CD14-positive monocyte (primary cell): ENCODE data around the gene MYRF. TPM values are rescaled to one million over a fixed set of nuclear protein-coding genes. Genes with fewer than 3 reads are reported as not detected.

ENCODE experiments used
- DNase-seq, 3 donors: peaks; one replicate each; pipeline ENCODE4 v3.0.0-alpha.2; 2011 to 2022
- H2AFZ ChIP-seq: 2 replicates; pipeline ENCODE4 v1.6.0; 2012; ENCODE audit warnings: mild to moderate bottlenecking, low read depth, low read length, inconsistent platforms; ENCODE audit not compliant: insufficient read depth, poor library complexity, severe bottlenecking
- H3K27ac ChIP-seq, 2 donors: 1 replicate in 1 of 2; 2 replicates in 1 of 2; pipeline ENCODE4 v1.5.1; 2012 to 2013; ENCODE audit warnings: low read length in 2 of 2, control low read depth in 1 of 2, inconsistent platforms in 1 of 2, low read depth in 1 of 2, mild to moderate bottlenecking in 1 of 2
- H3K27me3 ChIP-seq, 2 donors: one replicate each; pipeline versions ENCODE4 v1.6.0 to v1.6.1; 2011 to 2013; ENCODE audit warnings: low read length in 2 of 2; ENCODE audit not compliant: control insufficient read depth in 2 of 2, insufficient read depth in 2 of 2
- H3K36me3 ChIP-seq, 2 donors: replicated peaks in 1 of 2; 1 replicate in 1 of 2; 2 replicates in 1 of 2; pipeline versions ENCODE4 v1.5.1 to v1.6.1; 2012 to 2013; ENCODE audit warnings: low read length in 2 of 2, control low read depth in 1 of 2, inconsistent platforms in 1 of 2, mild to moderate bottlenecking in 1 of 2; ENCODE audit not compliant: insufficient read depth in 2 of 2, control insufficient read depth in 1 of 2
- H3K4me1 ChIP-seq, 2 donors: 1 replicate in 1 of 2; 2 replicates in 1 of 2; pipeline versions ENCODE4 v1.5.1 to v1.6.1; 2012 to 2013; ENCODE audit warnings: low read length in 2 of 2, control low read depth in 1 of 2, inconsistent platforms in 1 of 2, mild to moderate bottlenecking in 1 of 2, moderate library complexity in 1 of 2; ENCODE audit not compliant: insufficient read depth in 2 of 2, control insufficient read depth in 1 of 2
- H3K4me2 ChIP-seq: replicated peaks from 2 replicates; pipeline ENCODE3; 2012; ENCODE audit warnings: low read length, moderate library complexity, mild to moderate bottlenecking; ENCODE audit not compliant: poor library complexity, severe bottlenecking; ENCODE audit errors: extremely low read depth
- H3K4me3 ChIP-seq, 3 experiments: fragments of 200-600 bp in 1 of 3; sonication (generic) in 1 of 3; replicated peaks in 1 of 3; 1 replicate in 2 of 3; 2 replicates in 1 of 3; pipeline ENCODE4 v1.5.1; 2011 to 2013; ENCODE audit warnings: low read length in 3 of 3, mild to moderate bottlenecking in 3 of 3, control low read depth in 2 of 3, low read depth in 2 of 3, inconsistent platforms in 1 of 3, moderate library complexity in 1 of 3
- H3K79me2 ChIP-seq: 2 replicates; pipeline ENCODE4 v1.6.0; 2012; ENCODE audit warnings: mild to moderate bottlenecking, control low read depth, inconsistent platforms, low read length, moderate library complexity; ENCODE audit not compliant: insufficient read depth
- H3K9ac ChIP-seq: 2 replicates; pipeline ENCODE4 v1.6.0; 2017; ENCODE audit warnings: low read length, mild to moderate bottlenecking; ENCODE audit not compliant: insufficient read depth, poor library complexity, severe bottlenecking
- H3K9me3 ChIP-seq, 2 donors: replicated peaks in 1 of 2; 1 replicate in 1 of 2; 2 replicates in 1 of 2; pipeline versions ENCODE4 v1.5.1 to v1.6.1; 2012 to 2013; ENCODE audit warnings: low read length in 2 of 2, control low read depth in 1 of 2; ENCODE audit not compliant: control insufficient read depth in 1 of 2, insufficient read depth in 1 of 2
- H4K20me1 ChIP-seq: 2 replicates; pipeline ENCODE4 v1.6.0; 2012; ENCODE audit warnings: mild to moderate bottlenecking, low read length, control low read depth, moderate library complexity; ENCODE audit not compliant: insufficient read depth
- H3K27ac Mint-ChIP-seq, 7 donors: one replicate each; pipeline ENCODE4 v1.8.0; 2020; ENCODE audit warnings: mild to moderate bottlenecking in 7 of 7, mixed read lengths in 7 of 7, moderate library complexity in 6 of 7, inconsistent platforms in 2 of 7
- H3K27me3 Mint-ChIP-seq, 3 donors: one replicate each; pipeline ENCODE4 v1.8.0; 2021 to 2022; ENCODE audit warnings: low read depth in 3 of 3, mild to moderate bottlenecking in 3 of 3, mixed read lengths in 3 of 3, moderate library complexity in 3 of 3, inconsistent platforms in 1 of 3
- H3K36me3 Mint-ChIP-seq, 2 donors: one replicate each; pipeline ENCODE4 v1.8.0; 2020; ENCODE audit warnings: mixed read lengths in 2 of 2, inconsistent platforms in 1 of 2, mild to moderate bottlenecking in 1 of 2
- H3K4me1 Mint-ChIP-seq: one replicate; pipeline ENCODE4 v1.8.0; 2020; ENCODE audit warnings: mild to moderate bottlenecking, mixed read lengths
- H3K4me3 Mint-ChIP-seq, 2 donors: one replicate each; pipeline ENCODE4 v1.8.0; 2020; ENCODE audit warnings: mild to moderate bottlenecking in 2 of 2, mixed read lengths in 2 of 2, moderate library complexity in 1 of 2
- H3K9me3 Mint-ChIP-seq, 7 donors: one replicate each; pipeline ENCODE4 v1.8.0; 2020 to 2022; ENCODE audit warnings: mixed read lengths in 7 of 7, mild to moderate bottlenecking in 6 of 7, moderate library complexity in 6 of 7, inconsistent platforms in 2 of 7
- CTCF ChIP-seq: fragments of 200-600 bp; IDR thresholded peaks from one replicate; pipeline ENCODE4 v1.8.0; 2022; ENCODE audit warnings: antibody characterized with exemption, mild to moderate bottlenecking
- WGBS: methylation state at CpG from one replicate; pipeline ENCODE4 v1.1.5; 2013; ENCODE audit warnings: missing lambda C conversion rate; ENCODE audit not compliant: insufficient coverage; 5-methylcytosine and 5-hydroxymethylcytosine counted together
- intact Hi-C, 2 donors: fragments of 100-400 bp; cut with micrococcal nuclease; formaldehyde crosslinking; loops; one replicate each; pipeline versions ENCODE4 v1.15.0 to v1.15.1; 2023
- polyA plus RNA-seq, 3 donors: library from polyadenylated mRNA; depleted of rRNA in 1 of 3; unstranded in 2 of 3; stranded (reverse) in 1 of 3; fragments of 300-500 nt in 2 of 3; fragments of >200 nt in 1 of 3; fragmentation: Illumina TruSeq in 2 of 3; gene quantifications; 1 replicate in 2 of 3; 2 replicates in 1 of 3; pipeline ENCODE4 v1.2.3, GENCODE V29; 2012 to 2021

Gene MYRF
- polyA plus RNA-seq, 3 donors: 0.18 to 0.19 TPM; not detected in 1

GRCh38 chr11:61732705-61733104, 19.7 kb upstream of the MYRF start:
- intact Hi-C loops: loop anchor here (1.0 to 2.0 kb wide), 2 partner anchors 52 kb away; partner anchors contain the start of gene DAGLA (in 2 of the 2)
- peaks cover 0 to 2% (median 0%) of the 10 kb centered on the region in 7 donors for H3K9me3 Mint-ChIP-seq

More at GRCh38 chr11:61732705-61733104, 19.7 kb upstream of the MYRF start:
- peaks cover 37% of the 10 kb centered on the region in 2 donors for H3K36me3 Mint-ChIP-seq
- Histone ChIP-seq H3K4me1 (peaks cover 0 to 5% of the 10 kb centered on the region in 2 donors), H4K20me1 (no peaks in the 10 kb centered on the region), H2AFZ (no peak overlapping the region), H3K9ac (no peak overlapping the region), H3K36me3 (peaks cover 14 to 48% of the 10 kb centered on the region in 2 donors), H3K4me3 (no peak overlapping the region), H3K27ac (peak overlapping the region in 1 of 2 donors; percentile 76), H3K27me3 (no peaks in the 10 kb centered on the region), H3K4me2 (no peak overlapping the region), H3K79me2 (no peaks in the 10 kb centered on the region), H3K9me3 (no peaks in the 10 kb centered on the region)
- WGBS: 78% methylated on average over 5 of the region's 6 CpGs
- peaks cover 7% of the 10 kb centered on the region for H3K4me1 Mint-ChIP-seq
- no peak for TF ChIP-seq CTCF
- H3K4me3 Mint-ChIP-seq: no peak overlapping the region
- no peak for DNase-seq
- peak overlapping the region in 5 of 7 donors; percentile 64 to 81 (median 71) for H3K27ac Mint-ChIP-seq
- peaks cover 0 to 3% (median 1%) of the 10 kb centered on the region in 3 donors for H3K27me3 Mint-ChIP-seq
